ENCODE results near the gene CPA4. TPM values are rescaled to one million over a fixed set of nuclear protein-coding genes. Genes with fewer than 3 reads are reported as not detected.

CPA4 gene
- total and polyA plus RNA-seq, 2 experiments from 2014 or later, result not detected

DNA sequence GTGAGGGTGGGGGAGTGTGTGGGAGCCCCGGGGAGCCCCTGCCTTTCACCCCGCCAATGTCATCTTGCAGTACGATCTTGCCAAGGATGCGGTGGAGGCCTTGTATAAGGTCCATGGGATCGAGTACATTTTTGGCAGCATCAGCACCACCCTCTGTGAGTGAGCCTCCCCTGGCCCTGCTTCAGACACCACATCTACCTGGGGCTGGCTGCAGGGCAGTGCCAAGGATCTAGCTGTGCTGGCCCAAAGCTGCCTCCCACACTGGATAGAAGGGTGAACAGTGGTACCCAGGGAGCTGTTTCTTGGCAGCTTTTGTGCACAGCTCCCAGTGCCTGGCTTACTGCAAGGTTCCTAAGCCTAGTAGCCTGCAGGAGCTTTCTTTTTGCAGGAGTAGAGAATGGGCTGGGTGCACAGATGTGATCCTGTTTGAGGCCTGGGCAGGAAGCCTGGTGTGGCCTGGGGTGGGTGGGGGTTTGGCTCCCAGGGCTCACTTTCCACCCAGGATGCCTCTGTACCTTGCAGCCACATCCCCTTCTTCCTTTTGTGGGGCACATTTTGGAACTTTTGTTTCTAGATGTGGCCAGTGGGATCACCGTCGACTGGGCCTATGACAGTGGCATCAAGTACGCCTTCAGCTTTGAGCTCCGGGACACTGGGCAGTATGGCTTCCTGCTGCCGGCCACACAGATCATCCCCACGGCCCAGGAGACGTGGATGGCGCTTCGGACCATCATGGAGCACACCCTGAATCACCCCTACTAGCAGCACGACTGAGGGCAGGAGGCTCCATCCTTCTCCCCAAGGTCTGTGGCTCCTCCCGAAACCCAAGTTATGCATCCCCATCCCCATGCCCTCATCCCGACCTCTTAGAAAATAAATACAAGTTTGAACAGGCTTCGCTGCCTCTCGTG lies 75.1 kb downstream of the CPA4 start:
- DNase-seq (ENCODE audit: low spot score), result no peak
- Histone ChIP-seq H3K9me2 (ENCODE audit: insufficient read depth) (0 out of 2 replicates have a peak, but pooled peaks cover 6% of the 10 kb centered on the region), H2AFZ (0 out of 2 replicates have a peak overlapping the region, but pooled peaks have one; percentile 47), H3K27ac (ENCODE audit: low read depth) (no peak overlapping the region), H3K4me3 (no peak overlapping the region), H3K4me2 (no peak overlapping the region), H3K36me3 (ENCODE audit: insufficient read depth) (no peaks in the 10 kb centered on the region), H3K4me1 (ENCODE audit: insufficient read depth) (peaks cover 11% of the 10 kb centered on the region; the same call in 1 of the 2 replicates), H3K79me2 (replicated peaks; ENCODE audit: insufficient read depth) (no peaks in the 10 kb centered on the region), H4K20me1 (replicated peaks; ENCODE audit: insufficient read depth) (no peaks in the 10 kb centered on the region), H3K27me3 (ENCODE audit: insufficient read depth) (no peaks in the 10 kb centered on the region), H3F3A (replicated peaks; ENCODE audit: low read depth) (no peaks in the 10 kb centered on the region)
- peaks cover 4% of the 10 kb centered on the region; the same call in 1 of the 3 replicates for H3K36me3 Mint-ChIP-seq (ENCODE audit: low read depth)
- H3K9me3 Mint-ChIP-seq, result no peaks in the 10 kb centered on the region
- peaks cover 11% of the 10 kb centered on the region for H3K27me3 Mint-ChIP-seq (ENCODE audit: insufficient read depth, low read depth, poor library complexity)
- no peak for TF ChIP-seq POLR2AphosphoS5 (IDR thresholded peaks at IDR 0.05; ENCODE audit: low read depth)
- TF ChIP-seq EZH2phosphoT487 (IDR thresholded peaks at IDR 0.05; ENCODE audit: unreplicated experiment), result no peak
- TF ChIP-seq STAT1 (IDR thresholded peaks at IDR 0.05; ENCODE audit: unreplicated experiment), result no peak
- no peak for TF ChIP-seq NANOG (IDR thresholded peaks at IDR 0.05; ENCODE audit: borderline replicate concordance)
- no peak for TF ChIP-seq ZNF114 (CRISPR knock-in tag; IDR thresholded peaks at IDR 0.05)
- TF ChIP-seq, protein P1, sequence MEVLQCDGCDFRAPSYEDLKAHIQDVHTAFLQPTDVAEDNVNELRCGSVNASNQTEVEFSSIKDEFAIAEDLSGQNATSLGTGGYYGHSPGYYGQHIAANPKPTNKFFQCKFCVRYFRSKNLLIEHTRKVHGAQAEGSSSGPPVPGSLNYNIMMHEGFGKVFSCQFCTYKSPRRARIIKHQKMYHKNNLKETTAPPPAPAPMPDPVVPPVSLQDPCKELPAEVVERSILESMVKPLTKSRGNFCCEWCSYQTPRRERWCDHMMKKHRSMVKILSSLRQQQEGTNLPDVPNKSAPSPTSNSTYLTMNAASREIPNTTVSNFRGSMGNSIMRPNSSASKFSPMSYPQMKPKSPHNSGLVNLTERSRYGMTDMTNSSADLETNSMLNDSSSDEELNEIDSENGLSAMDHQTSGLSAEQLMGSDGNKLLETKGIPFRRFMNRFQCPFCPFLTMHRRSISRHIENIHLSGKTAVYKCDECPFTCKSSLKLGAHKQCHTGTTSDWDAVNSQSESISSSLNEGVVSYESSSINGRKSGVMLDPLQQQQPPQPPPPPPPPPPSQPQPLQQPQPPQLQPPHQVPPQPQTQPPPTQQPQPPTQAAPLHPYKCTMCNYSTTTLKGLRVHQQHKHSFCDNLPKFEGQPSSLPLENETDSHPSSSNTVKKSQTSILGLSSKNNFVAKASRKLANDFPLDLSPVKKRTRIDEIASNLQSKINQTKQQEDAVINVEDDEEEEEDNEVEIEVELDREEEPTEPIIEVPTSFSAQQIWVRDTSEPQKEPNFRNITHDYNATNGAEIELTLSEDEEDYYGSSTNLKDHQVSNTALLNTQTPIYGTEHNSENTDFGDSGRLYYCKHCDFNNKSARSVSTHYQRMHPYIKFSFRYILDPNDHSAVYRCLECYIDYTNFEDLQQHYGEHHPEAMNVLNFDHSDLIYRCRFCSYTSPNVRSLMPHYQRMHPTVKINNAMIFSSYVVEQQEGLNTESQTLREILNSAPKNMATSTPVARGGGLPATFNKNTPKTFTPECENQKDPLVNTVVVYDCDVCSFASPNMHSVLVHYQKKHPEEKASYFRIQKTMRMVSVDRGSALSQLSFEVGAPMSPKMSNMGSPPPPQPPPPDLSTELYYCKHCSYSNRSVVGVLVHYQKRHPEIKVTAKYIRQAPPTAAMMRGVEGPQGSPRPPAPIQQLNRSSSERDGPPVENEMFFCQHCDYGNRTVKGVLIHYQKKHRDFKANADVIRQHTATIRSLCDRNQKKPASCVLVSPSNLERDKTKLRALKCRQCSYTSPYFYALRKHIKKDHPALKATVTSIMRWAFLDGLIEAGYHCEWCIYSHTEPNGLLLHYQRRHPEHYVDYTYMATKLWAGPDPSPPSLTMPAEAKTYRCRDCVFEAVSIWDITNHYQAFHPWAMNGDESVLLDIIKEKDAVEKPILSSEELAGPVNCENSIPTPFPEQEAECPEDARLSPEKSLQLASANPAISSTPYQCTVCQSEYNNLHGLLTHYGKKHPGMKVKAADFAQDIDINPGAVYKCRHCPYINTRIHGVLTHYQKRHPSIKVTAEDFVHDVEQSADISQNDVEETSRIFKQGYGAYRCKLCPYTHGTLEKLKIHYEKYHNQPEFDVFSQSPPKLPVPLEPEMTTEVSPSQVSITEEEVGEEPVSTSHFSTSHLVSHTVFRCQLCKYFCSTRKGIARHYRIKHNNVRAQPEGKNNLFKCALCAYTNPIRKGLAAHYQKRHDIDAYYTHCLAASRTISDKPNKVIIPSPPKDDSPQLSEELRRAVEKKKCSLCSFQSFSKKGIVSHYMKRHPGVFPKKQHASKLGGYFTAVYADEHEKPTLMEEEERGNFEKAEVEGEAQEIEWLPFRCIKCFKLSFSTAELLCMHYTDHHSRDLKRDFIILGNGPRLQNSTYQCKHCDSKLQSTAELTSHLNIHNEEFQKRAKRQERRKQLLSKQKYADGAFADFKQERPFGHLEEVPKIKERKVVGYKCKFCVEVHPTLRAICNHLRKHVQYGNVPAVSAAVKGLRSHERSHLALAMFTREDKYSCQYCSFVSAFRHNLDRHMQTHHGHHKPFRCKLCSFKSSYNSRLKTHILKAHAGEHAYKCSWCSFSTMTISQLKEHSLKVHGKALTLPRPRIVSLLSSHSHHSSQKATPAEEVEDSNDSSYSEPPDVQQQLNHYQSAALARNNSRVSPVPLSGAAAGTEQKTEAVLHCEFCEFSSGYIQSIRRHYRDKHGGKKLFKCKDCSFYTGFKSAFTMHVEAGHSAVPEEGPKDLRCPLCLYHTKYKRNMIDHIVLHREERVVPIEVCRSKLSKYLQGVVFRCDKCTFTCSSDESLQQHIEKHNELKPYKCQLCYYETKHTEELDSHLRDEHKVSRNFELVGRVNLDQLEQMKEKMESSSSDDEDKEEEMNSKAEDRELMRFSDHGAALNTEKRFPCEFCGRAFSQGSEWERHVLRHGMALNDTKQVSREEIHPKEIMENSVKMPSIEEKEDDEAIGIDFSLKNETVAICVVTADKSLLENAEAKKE (CRISPR knock-in tag; IDR thresholded peaks at IDR 0.05), result no peak
- TF ChIP-seq, protein P2, sequence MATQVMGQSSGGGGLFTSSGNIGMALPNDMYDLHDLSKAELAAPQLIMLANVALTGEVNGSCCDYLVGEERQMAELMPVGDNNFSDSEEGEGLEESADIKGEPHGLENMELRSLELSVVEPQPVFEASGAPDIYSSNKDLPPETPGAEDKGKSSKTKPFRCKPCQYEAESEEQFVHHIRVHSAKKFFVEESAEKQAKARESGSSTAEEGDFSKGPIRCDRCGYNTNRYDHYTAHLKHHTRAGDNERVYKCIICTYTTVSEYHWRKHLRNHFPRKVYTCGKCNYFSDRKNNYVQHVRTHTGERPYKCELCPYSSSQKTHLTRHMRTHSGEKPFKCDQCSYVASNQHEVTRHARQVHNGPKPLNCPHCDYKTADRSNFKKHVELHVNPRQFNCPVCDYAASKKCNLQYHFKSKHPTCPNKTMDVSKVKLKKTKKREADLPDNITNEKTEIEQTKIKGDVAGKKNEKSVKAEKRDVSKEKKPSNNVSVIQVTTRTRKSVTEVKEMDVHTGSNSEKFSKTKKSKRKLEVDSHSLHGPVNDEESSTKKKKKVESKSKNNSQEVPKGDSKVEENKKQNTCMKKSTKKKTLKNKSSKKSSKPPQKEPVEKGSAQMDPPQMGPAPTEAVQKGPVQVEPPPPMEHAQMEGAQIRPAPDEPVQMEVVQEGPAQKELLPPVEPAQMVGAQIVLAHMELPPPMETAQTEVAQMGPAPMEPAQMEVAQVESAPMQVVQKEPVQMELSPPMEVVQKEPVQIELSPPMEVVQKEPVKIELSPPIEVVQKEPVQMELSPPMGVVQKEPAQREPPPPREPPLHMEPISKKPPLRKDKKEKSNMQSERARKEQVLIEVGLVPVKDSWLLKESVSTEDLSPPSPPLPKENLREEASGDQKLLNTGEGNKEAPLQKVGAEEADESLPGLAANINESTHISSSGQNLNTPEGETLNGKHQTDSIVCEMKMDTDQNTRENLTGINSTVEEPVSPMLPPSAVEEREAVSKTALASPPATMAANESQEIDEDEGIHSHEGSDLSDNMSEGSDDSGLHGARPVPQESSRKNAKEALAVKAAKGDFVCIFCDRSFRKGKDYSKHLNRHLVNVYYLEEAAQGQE (IDR thresholded peaks at IDR 0.05; ENCODE audit: unreplicated experiment), result no peak
- no peak for TF ChIP-seq CREB1 (CRISPR knock-in tag; IDR thresholded peaks at IDR 0.05; ENCODE audit: low read depth)
- TF ChIP-seq, protein P3, sequence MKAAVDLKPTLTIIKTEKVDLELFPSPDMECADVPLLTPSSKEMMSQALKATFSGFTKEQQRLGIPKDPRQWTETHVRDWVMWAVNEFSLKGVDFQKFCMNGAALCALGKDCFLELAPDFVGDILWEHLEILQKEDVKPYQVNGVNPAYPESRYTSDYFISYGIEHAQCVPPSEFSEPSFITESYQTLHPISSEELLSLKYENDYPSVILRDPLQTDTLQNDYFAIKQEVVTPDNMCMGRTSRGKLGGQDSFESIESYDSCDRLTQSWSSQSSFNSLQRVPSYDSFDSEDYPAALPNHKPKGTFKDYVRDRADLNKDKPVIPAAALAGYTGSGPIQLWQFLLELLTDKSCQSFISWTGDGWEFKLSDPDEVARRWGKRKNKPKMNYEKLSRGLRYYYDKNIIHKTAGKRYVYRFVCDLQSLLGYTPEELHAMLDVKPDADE (IDR thresholded peaks at IDR 0.05), result no peak
- TF ChIP-seq, protein P4, sequence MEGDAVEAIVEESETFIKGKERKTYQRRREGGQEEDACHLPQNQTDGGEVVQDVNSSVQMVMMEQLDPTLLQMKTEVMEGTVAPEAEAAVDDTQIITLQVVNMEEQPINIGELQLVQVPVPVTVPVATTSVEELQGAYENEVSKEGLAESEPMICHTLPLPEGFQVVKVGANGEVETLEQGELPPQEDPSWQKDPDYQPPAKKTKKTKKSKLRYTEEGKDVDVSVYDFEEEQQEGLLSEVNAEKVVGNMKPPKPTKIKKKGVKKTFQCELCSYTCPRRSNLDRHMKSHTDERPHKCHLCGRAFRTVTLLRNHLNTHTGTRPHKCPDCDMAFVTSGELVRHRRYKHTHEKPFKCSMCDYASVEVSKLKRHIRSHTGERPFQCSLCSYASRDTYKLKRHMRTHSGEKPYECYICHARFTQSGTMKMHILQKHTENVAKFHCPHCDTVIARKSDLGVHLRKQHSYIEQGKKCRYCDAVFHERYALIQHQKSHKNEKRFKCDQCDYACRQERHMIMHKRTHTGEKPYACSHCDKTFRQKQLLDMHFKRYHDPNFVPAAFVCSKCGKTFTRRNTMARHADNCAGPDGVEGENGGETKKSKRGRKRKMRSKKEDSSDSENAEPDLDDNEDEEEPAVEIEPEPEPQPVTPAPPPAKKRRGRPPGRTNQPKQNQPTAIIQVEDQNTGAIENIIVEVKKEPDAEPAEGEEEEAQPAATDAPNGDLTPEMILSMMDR (conservative IDR thresholded peaks at IDR 0.05; ENCODE audit: low read depth in 2 of 2), result no peak
- TF ChIP-seq JUNB (IDR thresholded peaks at IDR 0.05; ENCODE audit: unreplicated experiment), result no peak
- no peak for TF ChIP-seq EZH2 (IDR thresholded peaks at IDR 0.05; ENCODE audit: low read depth, unreplicated experiment)
- TF ChIP-seq ZNF331 (CRISPR knock-in tag; IDR thresholded peaks at IDR 0.05; ENCODE audit: low read depth), result no peak
- H3K4me3 Mint-ChIP-seq, result no peak overlapping the region
- H3K27ac Mint-ChIP-seq, result no peak overlapping the region
- ATAC-seq, result no peak
- peaks cover 29% of the 10 kb centered on the region for H3K4me1 Mint-ChIP-seq

All from GM23338 (cell line).